ENCODE results near the gene FRG1. TPM values are rescaled to one million over a fixed set of nuclear protein-coding genes. Genes with fewer than 3 reads are reported as not detected.
"Not testable (repeated sequence)": the region's sequence is repeated elsewhere in the genome, so short reads cannot be mapped to it uniquely, and the experiment has no call there.

The FRG1 gene
- 10 to 100 TPM; 36.2 to 49.3 TPM for total RNA-seq

- peak within 1 kb of the TSS; percentile 95 for H3K27ac Mint-ChIP-seq
- H3K27me3 Mint-ChIP-seq, result no peaks in the 10 kb centered on the region
- peak within 1 kb of the TSS; percentile 84 for H3K4me3 Mint-ChIP-seq
- ATAC-seq (replicated peaks), result peak; percentile 99
- H3K9me3 Mint-ChIP-seq, result peaks cover 3% of the 10 kb centered on the region
- H3K36me3 Mint-ChIP-seq (ENCODE audit: low read depth), result peaks cover 44% of the 10 kb centered on the region
- H3K4me1 Mint-ChIP-seq, result peaks cover 35% of the 10 kb centered on the region
These were observed at the start of gene FRG1 for GRCh38 chr4:189940178-189941004. Gene FRG1, plus strand, starts transcription at chr4:189940872. Its CDS starts 138 bp downstream, at chr4:189941010.

- H3K27ac Mint-ChIP-seq, result no peak overlapping the region
- no peaks in the 10 kb centered on the region for H3K4me1 Mint-ChIP-seq
- H3K4me3 Mint-ChIP-seq, result no peak overlapping the region
- H3K27me3 Mint-ChIP-seq, result no peaks in the 10 kb centered on the region
- no peak for ATAC-seq (replicated peaks)
- H3K9me3 Mint-ChIP-seq, result no peaks in the 10 kb centered on the region
- H3K36me3 Mint-ChIP-seq (ENCODE audit: low read depth), result no peaks in the 10 kb centered on the region
These were observed 43.0 kb upstream of the FRG1 start for GRCh38 chr4:189897667-189898066.

GRCh38 chr4:189899481-189900015 lies 41.1 kb upstream of the FRG1 start:
- H3K9me3 Mint-ChIP-seq; H3K4me1 Mint-ChIP-seq; ATAC-seq (replicated peaks); H3K36me3 Mint-ChIP-seq (ENCODE audit: low read depth); H3K27ac Mint-ChIP-seq; H3K4me3 Mint-ChIP-seq; H3K27me3 Mint-ChIP-seq: not testable (repeated sequence)

- not testable (repeated sequence) for ATAC-seq (replicated peaks)
These were observed 36.1 kb upstream of the FRG1 start for GRCh38 chr4:189904420-189905027.

GRCh38 chr4:189912170-189912569 lies 28.5 kb upstream of the FRG1 start:
- no peak overlapping the region for H3K4me3 Mint-ChIP-seq
- no peaks in the 10 kb centered on the region for H3K36me3 Mint-ChIP-seq (ENCODE audit: low read depth)
- H3K9me3 Mint-ChIP-seq, result no peaks in the 10 kb centered on the region
- H3K4me1 Mint-ChIP-seq, result no peaks in the 10 kb centered on the region
- H3K27me3 Mint-ChIP-seq, result peaks cover 3% of the 10 kb centered on the region
- ATAC-seq (replicated peaks), result no peak
- H3K27ac Mint-ChIP-seq, result no peak overlapping the region

More at GRCh38 chr4:189904420-189905027, 36.1 kb upstream of the FRG1 start:
- not testable (repeated sequence) for H3K4me1 Mint-ChIP-seq; H3K27me3 Mint-ChIP-seq; H3K27ac Mint-ChIP-seq; H3K4me3 Mint-ChIP-seq; H3K9me3 Mint-ChIP-seq; H3K36me3 Mint-ChIP-seq (ENCODE audit: low read depth)

- Mint-ChIP-seq H3K4me3 (no peak overlapping the region), H3K27ac (no peak overlapping the region), H3K9me3 (peaks cover 8% of the 10 kb centered on the region), H3K36me3 (ENCODE audit: low read depth) (no peaks in the 10 kb centered on the region), H3K27me3 (no peaks in the 10 kb centered on the region), H3K4me1 (no peaks in the 10 kb centered on the region)
- ATAC-seq (replicated peaks), result no peak
These were observed 23.3 kb upstream of the FRG1 start for GRCh38 chr4:189917161-189917891.

- no peak overlapping the region for H3K27ac Mint-ChIP-seq
- H3K4me3 Mint-ChIP-seq, result no peak overlapping the region
- H3K27me3 Mint-ChIP-seq, result no peaks in the 10 kb centered on the region
- no peaks in the 10 kb centered on the region for H3K36me3 Mint-ChIP-seq (ENCODE audit: low read depth)
- H3K9me3 Mint-ChIP-seq, result peaks cover 8% of the 10 kb centered on the region
- no peaks in the 10 kb centered on the region for H3K4me1 Mint-ChIP-seq
- no peak for ATAC-seq (replicated peaks)
These were observed 19.6 kb upstream of the FRG1 start for GRCh38 chr4:189921058-189921457.

- H3K27ac Mint-ChIP-seq; H3K4me3 Mint-ChIP-seq; H3K36me3 Mint-ChIP-seq (ENCODE audit: low read depth); H3K9me3 Mint-ChIP-seq; H3K27me3 Mint-ChIP-seq; H3K4me1 Mint-ChIP-seq; ATAC-seq (replicated peaks): not testable (repeated sequence)
These were observed 13.9 kb upstream of the FRG1 start for GRCh38 chr4:189926742-189927141.

- no peak for ATAC-seq (replicated peaks)
These were observed 356 bp downstream of the FRG1 start for GRCh38 chr4:189941005-189941450.

GRCh38 chr4:189942412-189942811 lies 1.7 kb downstream of the FRG1 start:
- peak overlapping the region; percentile 67 for H3K27ac Mint-ChIP-seq
- H3K27me3 Mint-ChIP-seq; H3K9me3 Mint-ChIP-seq; ATAC-seq (replicated peaks): not testable (repeated sequence)
- H3K36me3 Mint-ChIP-seq (ENCODE audit: low read depth), result peaks cover 65% of the 10 kb centered on the region
- peak overlapping the region; percentile 84 for H3K4me3 Mint-ChIP-seq
- H3K4me1 Mint-ChIP-seq, result peaks cover 49% of the 10 kb centered on the region

More at GRCh38 chr4:189941005-189941450, 356 bp downstream of the FRG1 start:
- H3K27me3 Mint-ChIP-seq, result no peaks in the 10 kb centered on the region
- peak overlapping the region; percentile 95 for H3K27ac Mint-ChIP-seq
- H3K4me1 Mint-ChIP-seq, result peaks cover 42% of the 10 kb centered on the region
- H3K4me3 Mint-ChIP-seq, result peak overlapping the region; percentile 84
- peaks cover 51% of the 10 kb centered on the region for H3K36me3 Mint-ChIP-seq (ENCODE audit: low read depth)
- H3K9me3 Mint-ChIP-seq, result peaks cover 3% of the 10 kb centered on the region

- Mint-ChIP-seq H3K4me3 (peak overlapping the region; percentile 37), H3K4me1 (peaks cover 59% of the 10 kb centered on the region), H3K36me3 (ENCODE audit: low read depth) (peaks cover 81% of the 10 kb centered on the region)
- not testable (repeated sequence) for H3K27me3 Mint-ChIP-seq; H3K27ac Mint-ChIP-seq; ATAC-seq (replicated peaks); H3K9me3 Mint-ChIP-seq
These were observed 3.4 kb downstream of the FRG1 start for GRCh38 chr4:189944077-189944476.

GRCh38 chr4:189946906-189947305 lies 6.2 kb downstream of the FRG1 start:
- Mint-ChIP-seq H3K36me3 (ENCODE audit: low read depth) (peaks cover 83% of the 10 kb centered on the region), H3K4me1 (peaks cover 45% of the 10 kb centered on the region)
- H3K27ac Mint-ChIP-seq; H3K4me3 Mint-ChIP-seq; H3K27me3 Mint-ChIP-seq; H3K9me3 Mint-ChIP-seq; ATAC-seq (replicated peaks): not testable (repeated sequence)

- not testable (repeated sequence) for H3K9me3 Mint-ChIP-seq; H3K27ac Mint-ChIP-seq; ATAC-seq (replicated peaks); H3K4me3 Mint-ChIP-seq; H3K27me3 Mint-ChIP-seq
- Mint-ChIP-seq H3K4me1 (peaks cover 39% of the 10 kb centered on the region), H3K36me3 (ENCODE audit: low read depth) (peaks cover 83% of the 10 kb centered on the region)
These were observed 7.8 kb downstream of the FRG1 start for GRCh38 chr4:189948486-189948885.

GRCh38 chr4:189969291-189969690 lies 28.6 kb downstream of the FRG1 start:
- not testable (repeated sequence) for H3K4me1 Mint-ChIP-seq; H3K27ac Mint-ChIP-seq; H3K4me3 Mint-ChIP-seq; H3K27me3 Mint-ChIP-seq; ATAC-seq (replicated peaks)
- Mint-ChIP-seq H3K36me3 (ENCODE audit: low read depth) (peaks cover 18% of the 10 kb centered on the region), H3K9me3 (peaks cover 14% of the 10 kb centered on the region)
